HG03060 (cell line): ENCODE results near the gene OR10P1.

Experiments
- ATAC-seq: cut with Tn5 transposase; IDR thresholded peaks from one replicate; pipeline ENCODE4 v1.9.1; 2021; ENCODE audit warnings: low read depth, moderate number of reproducible peaks; ENCODE audit not compliant: unreplicated experiment

OR10P1 gene

GRCh38 chr12:55682087-55682796 is 45.5 kb downstream of the OR10P1 start:
- ATAC-seq: no peak

DNA sequence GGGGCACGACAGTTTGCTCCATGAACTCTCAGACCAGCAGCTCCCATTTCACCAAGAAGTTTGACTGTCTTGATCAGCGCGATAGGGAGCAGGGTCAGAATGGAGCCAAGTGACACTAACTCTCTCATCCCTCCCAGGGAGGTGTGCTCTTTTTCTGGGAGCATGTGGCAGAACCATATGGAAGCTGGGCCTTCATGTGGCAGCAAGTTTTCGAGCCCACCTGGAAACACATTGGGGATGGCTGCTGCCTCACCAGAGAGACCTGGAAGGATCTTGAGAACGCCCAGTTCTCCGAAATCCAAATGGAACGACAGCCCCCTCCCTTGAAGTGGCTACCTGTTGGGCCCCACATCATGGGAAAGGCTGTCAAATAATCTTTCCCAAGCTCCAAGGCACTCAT is 47.0 kb downstream of the OR10P1 start:
- ATAC-seq: no peak

- no peak for ATAC-seq
Observed at GRCh38 chr12:55684761-55685370, 48.2 kb downstream of the OR10P1 start.

DNA sequence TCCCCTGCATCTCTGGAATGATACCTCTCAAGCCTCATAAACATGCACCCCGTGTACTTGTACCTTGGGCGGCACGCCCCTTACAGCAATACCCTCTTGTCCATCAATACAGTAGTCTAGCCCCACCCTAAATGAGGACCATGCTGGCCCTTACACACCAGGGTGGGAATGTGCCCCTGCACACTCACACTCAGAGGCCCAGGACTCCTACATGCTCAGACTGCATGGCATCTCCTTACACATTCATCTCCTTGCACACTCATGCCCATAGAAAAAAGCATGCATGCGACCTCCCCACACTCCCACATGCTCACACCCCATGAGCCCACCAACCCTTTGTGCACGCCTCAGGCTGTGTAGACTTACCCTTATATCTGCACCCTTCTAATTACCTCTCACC is 49.0 kb downstream of the OR10P1 start:
- ATAC-seq: no peak

- no peak for ATAC-seq
Observed at GRCh38 chr12:55686366-55687010, 49.8 kb downstream of the OR10P1 start.
